Panc1 (cell line): ENCODE results near the gene MAST1. TPM values are rescaled to one million over a fixed set of nuclear protein-coding genes. Genes with fewer than 3 reads are reported as not detected.
A peak's percentile ranks its signal among the peaks of the same experiment; 100 is the strongest.

Experiments used
- ATAC-seq: fragments of 200-7000 bp; cut with Tn5 transposase; 2 replicates; pipeline ENCODE4 v1.9.1; 2020; ENCODE audit warnings: mild to moderate bottlenecking, moderate library complexity
- BruUV-seq: library from RNA; stranded (reverse); fragments of 400-500 nt; replicated peaks from 2 replicates; lab custom pipeline; 2021; lab: Mats Ljungman, UMichigan
- CTCF ChIA-PET: fragments of 300-600 bp; sonication (Branson Sonifier 250); formaldehyde crosslinking; loops from one replicate; lab custom pipeline; 2022; ENCODE audit warnings: antibody characterized with exemption; lab: Charles Lee
- POLR2A ChIA-PET: fragments of 300-600 bp; sonication (Branson Sonifier 250); formaldehyde crosslinking; loops from one replicate; lab custom pipeline; 2022; ENCODE audit warnings: antibody characterized with exemption; lab: Charles Lee
- DNase-seq: peaks from one replicate; pipeline ENCODE4 v3.0.0-alpha.2; 2010; ENCODE audit warnings: low read depth, low spot score
- H3K27ac ChIP-seq: 2 replicates; pipeline ENCODE4 v1.5.1; 2011; ENCODE audit warnings: mild to moderate bottlenecking, low read length, inconsistent platforms
- H3K27me3 ChIP-seq: fragments of 200-500 bp; sonication (Bioruptor generic); 2 replicates; pipeline ENCODE4 v1.6.0; 2014; ENCODE audit warnings: low read length, inconsistent platforms; ENCODE audit not compliant: control insufficient read depth, insufficient read depth
- H3K36me3 ChIP-seq: fragments of 200-500 bp; sonication (Bioruptor generic); 2 replicates; pipeline ENCODE4 v1.5.1; 2014; ENCODE audit warnings: inconsistent platforms, mild to moderate bottlenecking, low read length, moderate library complexity; ENCODE audit not compliant: control insufficient read depth, insufficient read depth
- H3K4me1 ChIP-seq: 2 replicates; pipeline ENCODE4 v1.5.1; 2011; ENCODE audit warnings: inconsistent platforms, mild to moderate bottlenecking, low read length, moderate library complexity; ENCODE audit not compliant: control insufficient read depth, insufficient read depth
- H3K4me3 ChIP-seq, 2 experiments: 2 replicates each; pipeline ENCODE4 v1.5.1; 2011 to 2012; ENCODE audit warnings: low read depth in 2 of 2, low read length in 2 of 2, mild to moderate bottlenecking in 2 of 2, inconsistent platforms in 1 of 2, moderate library complexity in 1 of 2
- H3K9me3 ChIP-seq: fragments of 200-500 bp; sonication (Bioruptor generic); 2 replicates; pipeline ENCODE4 v1.5.1; 2014; ENCODE audit warnings: low read depth, mild to moderate bottlenecking, inconsistent platforms, low read length, moderate library complexity; ENCODE audit not compliant: control insufficient read depth, insufficient read depth
- POLR2AphosphoS5 ChIP-seq: IDR thresholded peaks from 2 replicates; pipeline ENCODE4 v1.6.1; 2012; ENCODE audit warnings: mild to moderate bottlenecking, low read depth, low read length, moderate library complexity
- SIN3A ChIP-seq: IDR thresholded peaks from 2 replicates; pipeline ENCODE4 v1.6.1; 2012; ENCODE audit warnings: low read depth, mild to moderate bottlenecking, low read length, moderate library complexity, borderline replicate concordance; ENCODE audit not compliant: insufficient read depth
- TCF7L2 ChIP-seq: IDR thresholded peaks from 2 replicates; pipeline ENCODE4 v1.6.1; 2011; ENCODE audit warnings: mild to moderate bottlenecking, low read depth, low read length, inconsistent platforms
- in situ Hi-C: cut with HindIII; loops from 2 replicates; pipeline ENCODE4 v1.10.0; 2016; ENCODE audit warnings: low sequenced_read_pairs, low pct_unique_long_range_greater_than_20kb
- intact Hi-C: fragments of 100-400 bp; cut with micrococcal nuclease; formaldehyde crosslinking; loops from one replicate; pipeline ENCODE4 v1.10.0; 2022; ENCODE audit not compliant: unreplicated experiment
- total RNA-seq: library from RNA; stranded (reverse); gene quantifications from one replicate; pipeline ENCODE4 v1.2.1, GENCODE V29; 2021; ENCODE audit not compliant: unreplicated experiment
- TF ChIP-seq, protein P1 (sequence below): fragments of 450-650 bp; IDR thresholded peaks from 2 replicates; pipeline ENCODE4 v1.5.1; 2017; ENCODE audit warnings: mild to moderate bottlenecking
- TF ChIP-seq, protein P2 (sequence below), 2 experiments: IDR thresholded peaks; 2 replicates each; pipeline ENCODE4 v1.6.1; 2011 to 2012; ENCODE audit warnings: low read depth in 2 of 2, control low read depth in 1 of 2, low read length in 1 of 2, mild to moderate bottlenecking in 1 of 2, moderate library complexity in 1 of 2; ENCODE audit not compliant: insufficient read depth in 1 of 2

MAST1 gene
- total RNA-seq, 1 experiment from 2014 or later, result 3.1 TPM

DNA sequence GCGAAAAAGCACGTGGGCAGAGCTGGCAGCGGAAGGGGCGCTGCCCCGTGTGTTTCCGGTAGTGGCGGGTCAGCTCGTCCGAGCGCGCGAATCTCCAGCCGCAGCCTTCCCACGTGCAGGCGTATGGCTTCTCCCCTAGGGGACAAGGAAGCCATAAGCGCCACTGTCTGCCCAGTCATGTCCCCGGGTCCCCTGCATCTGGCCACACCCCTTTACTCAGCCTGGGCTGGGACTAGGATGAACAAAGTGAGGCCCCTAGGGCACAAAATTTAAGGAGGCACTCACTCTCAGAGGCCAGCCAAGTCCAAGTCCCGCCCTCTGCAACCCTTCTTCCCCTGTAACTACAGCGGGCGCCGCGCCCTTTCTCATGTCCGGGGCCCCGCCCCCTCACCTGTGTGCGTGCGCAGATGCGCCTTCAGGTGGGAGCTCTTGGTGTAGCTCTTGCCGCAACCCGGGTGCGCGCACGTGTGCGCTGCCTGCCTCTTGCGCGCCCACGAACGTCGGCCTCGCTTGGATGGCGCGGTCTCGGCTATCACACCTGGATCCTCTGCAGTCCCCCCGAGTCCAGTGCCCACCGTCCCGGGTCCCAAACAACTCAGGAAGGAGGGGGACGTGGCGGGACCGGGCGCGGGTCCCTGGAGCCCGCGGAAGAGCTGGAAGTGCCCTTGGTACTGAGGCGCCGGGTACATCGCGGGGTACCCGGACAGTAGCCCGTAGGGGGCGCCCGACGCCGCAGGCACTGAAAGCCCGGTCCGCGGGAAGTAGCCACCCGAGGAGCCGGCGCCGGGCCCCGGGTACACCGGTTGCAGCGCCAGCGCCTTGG is 46.8 kb downstream of the MAST1 start:
- Histone ChIP-seq H3K4me1 (no peaks in the 10 kb centered on the region), H3K27ac (no peak overlapping the region), H3K36me3 (no peaks in the 10 kb centered on the region), H3K4me3 (peak overlapping the region; percentile 4 to 31; a peak in 3 of 4 replicates), H3K27me3 (no peaks in the 10 kb centered on the region), H3K9me3 (no peaks in the 10 kb centered on the region; the same call in 1 of the 2 replicates)
- intact Hi-C loops (no loop called here), in situ Hi-C loops (no loop called here)
- ChIA-PET CTCF (interaction anchor here (0.6 kb wide), 1 partner anchor 280 kb away, joined by 4 read pairs; no protein-coding TSS in a partner anchor), POLR2A (no interaction called here)
- DNase-seq, result no peak
- TF ChIP-seq, protein P1, sequence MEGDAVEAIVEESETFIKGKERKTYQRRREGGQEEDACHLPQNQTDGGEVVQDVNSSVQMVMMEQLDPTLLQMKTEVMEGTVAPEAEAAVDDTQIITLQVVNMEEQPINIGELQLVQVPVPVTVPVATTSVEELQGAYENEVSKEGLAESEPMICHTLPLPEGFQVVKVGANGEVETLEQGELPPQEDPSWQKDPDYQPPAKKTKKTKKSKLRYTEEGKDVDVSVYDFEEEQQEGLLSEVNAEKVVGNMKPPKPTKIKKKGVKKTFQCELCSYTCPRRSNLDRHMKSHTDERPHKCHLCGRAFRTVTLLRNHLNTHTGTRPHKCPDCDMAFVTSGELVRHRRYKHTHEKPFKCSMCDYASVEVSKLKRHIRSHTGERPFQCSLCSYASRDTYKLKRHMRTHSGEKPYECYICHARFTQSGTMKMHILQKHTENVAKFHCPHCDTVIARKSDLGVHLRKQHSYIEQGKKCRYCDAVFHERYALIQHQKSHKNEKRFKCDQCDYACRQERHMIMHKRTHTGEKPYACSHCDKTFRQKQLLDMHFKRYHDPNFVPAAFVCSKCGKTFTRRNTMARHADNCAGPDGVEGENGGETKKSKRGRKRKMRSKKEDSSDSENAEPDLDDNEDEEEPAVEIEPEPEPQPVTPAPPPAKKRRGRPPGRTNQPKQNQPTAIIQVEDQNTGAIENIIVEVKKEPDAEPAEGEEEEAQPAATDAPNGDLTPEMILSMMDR, result peak; percentile 86
- no peak for TF ChIP-seq TCF7L2
- TF ChIP-seq POLR2AphosphoS5, result no peak
- peak; percentile 54 for ATAC-seq
- BruUV-seq, result no TSS peak

DNA sequence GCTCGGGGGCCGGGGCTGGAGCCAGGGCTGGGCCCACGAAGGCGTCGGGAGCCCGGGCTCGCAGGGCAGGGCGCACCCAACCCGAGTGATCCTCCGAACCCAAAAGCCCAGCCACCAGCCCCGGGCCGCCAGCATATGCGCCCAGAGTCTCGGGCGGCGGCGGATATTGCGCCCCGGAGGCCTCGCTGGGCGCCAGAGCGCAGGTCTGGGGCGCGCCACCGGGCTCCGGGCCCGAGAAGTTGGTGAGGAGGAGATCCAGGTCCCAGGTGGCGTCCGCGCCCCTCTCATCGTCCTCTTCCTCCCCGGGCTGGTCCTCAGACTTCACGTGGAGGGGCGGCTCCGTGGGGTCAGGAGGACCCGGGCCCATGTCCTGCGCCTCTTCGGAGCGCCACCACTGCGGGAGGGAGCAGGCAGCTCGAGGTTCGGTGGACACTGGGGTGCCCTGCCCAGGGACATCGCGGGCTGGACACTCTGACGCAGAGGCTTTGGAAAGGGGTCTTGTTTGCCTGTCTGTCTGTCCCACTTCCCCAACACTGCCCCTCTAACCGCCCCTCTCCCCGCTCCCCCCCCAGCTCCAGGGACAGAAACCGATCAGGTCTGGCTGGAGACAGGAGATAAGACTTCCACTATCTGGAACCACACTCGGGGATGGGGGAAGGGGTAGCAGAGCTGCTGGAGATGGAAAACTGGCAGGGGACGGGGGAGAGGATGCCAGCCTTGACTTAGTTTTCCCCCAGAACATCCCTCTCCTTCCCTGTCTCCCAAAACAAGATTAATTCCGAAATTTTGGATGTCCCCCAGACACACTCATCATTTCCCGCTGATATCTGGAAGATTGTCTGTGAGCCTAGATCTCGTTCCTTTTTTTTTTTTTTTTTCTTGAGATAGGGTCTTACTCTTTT is 47.7 kb downstream of the MAST1 start:
- BruUV-seq, result no TSS peak
- H3K27ac ChIP-seq, result no peak overlapping the region
- TF ChIP-seq, protein P2, sequence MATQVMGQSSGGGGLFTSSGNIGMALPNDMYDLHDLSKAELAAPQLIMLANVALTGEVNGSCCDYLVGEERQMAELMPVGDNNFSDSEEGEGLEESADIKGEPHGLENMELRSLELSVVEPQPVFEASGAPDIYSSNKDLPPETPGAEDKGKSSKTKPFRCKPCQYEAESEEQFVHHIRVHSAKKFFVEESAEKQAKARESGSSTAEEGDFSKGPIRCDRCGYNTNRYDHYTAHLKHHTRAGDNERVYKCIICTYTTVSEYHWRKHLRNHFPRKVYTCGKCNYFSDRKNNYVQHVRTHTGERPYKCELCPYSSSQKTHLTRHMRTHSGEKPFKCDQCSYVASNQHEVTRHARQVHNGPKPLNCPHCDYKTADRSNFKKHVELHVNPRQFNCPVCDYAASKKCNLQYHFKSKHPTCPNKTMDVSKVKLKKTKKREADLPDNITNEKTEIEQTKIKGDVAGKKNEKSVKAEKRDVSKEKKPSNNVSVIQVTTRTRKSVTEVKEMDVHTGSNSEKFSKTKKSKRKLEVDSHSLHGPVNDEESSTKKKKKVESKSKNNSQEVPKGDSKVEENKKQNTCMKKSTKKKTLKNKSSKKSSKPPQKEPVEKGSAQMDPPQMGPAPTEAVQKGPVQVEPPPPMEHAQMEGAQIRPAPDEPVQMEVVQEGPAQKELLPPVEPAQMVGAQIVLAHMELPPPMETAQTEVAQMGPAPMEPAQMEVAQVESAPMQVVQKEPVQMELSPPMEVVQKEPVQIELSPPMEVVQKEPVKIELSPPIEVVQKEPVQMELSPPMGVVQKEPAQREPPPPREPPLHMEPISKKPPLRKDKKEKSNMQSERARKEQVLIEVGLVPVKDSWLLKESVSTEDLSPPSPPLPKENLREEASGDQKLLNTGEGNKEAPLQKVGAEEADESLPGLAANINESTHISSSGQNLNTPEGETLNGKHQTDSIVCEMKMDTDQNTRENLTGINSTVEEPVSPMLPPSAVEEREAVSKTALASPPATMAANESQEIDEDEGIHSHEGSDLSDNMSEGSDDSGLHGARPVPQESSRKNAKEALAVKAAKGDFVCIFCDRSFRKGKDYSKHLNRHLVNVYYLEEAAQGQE (IDR thresholded peaks at IDR 0.05; ENCODE audit: insufficient read depth in 1 of 2, low read depth in 2 of 2, low read length in 1 of 2), result no peak
- TF ChIP-seq, protein P1, result no peak; the same call in 1 of the 2 replicates
- TF ChIP-seq SIN3A (no peak), POLR2AphosphoS5 (no peak), TCF7L2 (no peak)
- H3K9me3 ChIP-seq, result no peaks in the 10 kb centered on the region; the same call in 1 of the 2 replicates
- CTCF ChIA-PET, result interaction anchor here (0.7 to 1.0 kb wide), 2 partner anchors 34 to 38 kb away, joined by 4 to 5 read pairs; no protein-coding TSS in a partner anchor
- no peaks in the 10 kb centered on the region; the same call in 1 of the 2 replicates for H3K36me3 ChIP-seq
- no peak overlapping the region; a peak in 1 of 4 replicates for H3K4me3 ChIP-seq
- intact Hi-C loops (no loop called here), in situ Hi-C loops (no loop called here)
- ATAC-seq, result no peak; the same call in 1 of the 2 replicates
- DNase-seq, result no peak
- POLR2A ChIA-PET, result no interaction called here
- H3K4me1 ChIP-seq, result no peaks in the 10 kb centered on the region; the same call in 1 of the 2 replicates
- H3K27me3 ChIP-seq, result no peaks in the 10 kb centered on the region
